GM12878 (cell line): ENCODE data around the gene NDUFV2. TPM values are rescaled to one million over a fixed set of nuclear protein-coding genes. Genes with fewer than 3 reads are reported as not detected.
A peak's percentile ranks its signal among the peaks of the same experiment; 100 is the strongest.

Experiments
- ATF2 ChIP-seq: IDR thresholded peaks from 2 replicates; pipeline ENCODE4 v1.6.1; 2012; ENCODE audit warnings: low read length, inconsistent platforms
- CEBPB ChIP-seq, 2 experiments: fragments of 150-350 bp in 1 of 2; IDR thresholded peaks; 2 replicates each; pipeline ENCODE4 v1.6.1; 2012 to 2014; ENCODE audit warnings: low read depth in 2 of 2, low read length in 2 of 2, borderline replicate concordance in 1 of 2, inconsistent platforms in 1 of 2
- DPF2 ChIP-seq: fragments of 450-650 bp; IDR thresholded peaks from 2 replicates; pipeline ENCODE4 v1.6.1; 2017; ENCODE audit warnings: mild to moderate bottlenecking
- ETV6 ChIP-seq, 2 experiments: fragments of 450-650 bp in 1 of 2; IDR thresholded peaks in 1 of 2; conservative IDR thresholded peaks in 1 of 2; 2 replicates each; pipeline ENCODE4 v1.6.1; 2014; ENCODE audit warnings: antibody characterized with exemption in 1 of 2, borderline replicate concordance in 1 of 2, low read depth in 1 of 2, mild to moderate bottlenecking in 1 of 2, moderate library complexity in 1 of 2
- EZH2 ChIP-seq: IDR thresholded peaks from 2 replicates; pipeline ENCODE4 v1.6.1; 2012; ENCODE audit warnings: low read depth, mild to moderate bottlenecking, control low read depth, inconsistent platforms, low read length, borderline replicate concordance; ENCODE audit not compliant: control insufficient read depth
- IKZF2 ChIP-seq, 2 experiments: fragments of 450-650 bp; IDR thresholded peaks; 2 replicates each; pipeline ENCODE4 v1.6.1; 2017; ENCODE audit warnings: mild to moderate bottlenecking in 2 of 2, moderate library complexity in 2 of 2
- PAX8 ChIP-seq: fragments of 450-650 bp; IDR thresholded peaks from 2 replicates; pipeline ENCODE4 v1.6.1; 2017; ENCODE audit warnings: mild to moderate bottlenecking, moderate library complexity
- POU2F2 ChIP-seq: IDR thresholded peaks from 3 replicates; pipeline ENCODE4 v1.6.1; 2011; ENCODE audit warnings: low read depth, mild to moderate bottlenecking, low read length, borderline replicate concordance
- RAD51 ChIP-seq: fragments of 450-650 bp; IDR thresholded peaks from 2 replicates; pipeline ENCODE4 v1.6.1; 2016; ENCODE audit warnings: moderate library complexity, mild to moderate bottlenecking, inconsistent platforms
- RELA ChIP-seq: fragments of 450-650 bp; IDR thresholded peaks from 2 replicates; pipeline ENCODE4 v1.8.0; 2014; ENCODE audit warnings: borderline replicate concordance; ENCODE audit not compliant: partially characterized antibody
- ZBED1 ChIP-seq: IDR thresholded peaks from 2 replicates; pipeline ENCODE4 v1.6.1; 2016; ENCODE audit warnings: borderline replicate concordance
- polyA plus RNA-seq, 11 experiments: library from polyadenylated mRNA; depleted of rRNA in 4 of 11; unstranded in 6 of 11; stranded (reverse) in 5 of 11; fragments of >200 nt; fragmentation: Nextera tagmentation in 4 of 11; fragmentation: Illumina TruSeq in 1 of 11; extraction: Ambion mirVana in 4 of 11; extraction: Trizol in 1 of 11; gene quantifications; 1 replicate in 1 of 11; 2 replicates in 10 of 11; pipeline versions ENCODE4 v1.2.1 to v1.2.3, GENCODE V29; 2011 to 2016; ENCODE audit warnings: inconsistent platforms in 2 of 11, missing spikeins in 2 of 11, low read depth in 1 of 11
- total RNA-seq, 4 experiments: library from RNA; depleted of rRNA in 3 of 4; stranded (reverse); fragments of >200 nt in 3 of 4; fragmentation: Illumina TruSeq in 1 of 4; extraction: Trizol in 1 of 4; gene quantifications; 2 replicates each; pipeline versions ENCODE4 v1.2.1 to v1.2.3, GENCODE V29; 2013 to 2021

Gene NDUFV2
- total and polyA plus RNA-seq, 10 of the 15 experiments (the other 5 are each of a cell fraction or from before 2014, with no cell fraction given): 236 to 590 (median 321) TPM

GRCh38 chr18:9082711-9083510 is 19.6 kb upstream of the NDUFV2 start (continued):
- TF ChIP-seq PAX8: no peak
- peak in 1 of 2 experiments; percentile 53; a peak in 1 of 4 replicates for TF ChIP-seq CEBPB (IDR thresholded peaks at IDR 0.05; ENCODE audit: borderline replicate concordance in 1 of 2, low read depth in 2 of 2, low read length in 2 of 2)
- peak; percentile 83 to 86 for TF ChIP-seq IKZF2 (IDR thresholded peaks at IDR 0.05)
- TF ChIP-seq POU2F2: peak; percentile 69; the same call in 2 of the 3 replicates
- TF ChIP-seq ZBED1: peak; percentile 47; the same call in 1 of the 2 replicates
- peak in 1 of 2 experiments; percentile 27; a peak in 1 of 4 replicates for TF ChIP-seq ETV6 (conservative IDR thresholded peaks at IDR 0.05 in 1 of 2, IDR thresholded peaks at IDR 0.05 in 1 of 2; ENCODE audit: borderline replicate concordance in 1 of 2, low read depth in 1 of 2)
- TF ChIP-seq ATF2: no peak
- no peak for TF ChIP-seq RAD51
- TF ChIP-seq RELA: no peak
- TF ChIP-seq DPF2: 0 out of 2 replicates have a peak, but pooled peaks have one; percentile 62
- TF ChIP-seq EZH2: no peak
